ENCODE data around the gene TSHZ2.
"Not testable (repeated sequence)": the region's sequence is repeated elsewhere in the genome, so short reads cannot be mapped to it uniquely, and the experiment has no call there.

The TSHZ2 gene

DNA sequence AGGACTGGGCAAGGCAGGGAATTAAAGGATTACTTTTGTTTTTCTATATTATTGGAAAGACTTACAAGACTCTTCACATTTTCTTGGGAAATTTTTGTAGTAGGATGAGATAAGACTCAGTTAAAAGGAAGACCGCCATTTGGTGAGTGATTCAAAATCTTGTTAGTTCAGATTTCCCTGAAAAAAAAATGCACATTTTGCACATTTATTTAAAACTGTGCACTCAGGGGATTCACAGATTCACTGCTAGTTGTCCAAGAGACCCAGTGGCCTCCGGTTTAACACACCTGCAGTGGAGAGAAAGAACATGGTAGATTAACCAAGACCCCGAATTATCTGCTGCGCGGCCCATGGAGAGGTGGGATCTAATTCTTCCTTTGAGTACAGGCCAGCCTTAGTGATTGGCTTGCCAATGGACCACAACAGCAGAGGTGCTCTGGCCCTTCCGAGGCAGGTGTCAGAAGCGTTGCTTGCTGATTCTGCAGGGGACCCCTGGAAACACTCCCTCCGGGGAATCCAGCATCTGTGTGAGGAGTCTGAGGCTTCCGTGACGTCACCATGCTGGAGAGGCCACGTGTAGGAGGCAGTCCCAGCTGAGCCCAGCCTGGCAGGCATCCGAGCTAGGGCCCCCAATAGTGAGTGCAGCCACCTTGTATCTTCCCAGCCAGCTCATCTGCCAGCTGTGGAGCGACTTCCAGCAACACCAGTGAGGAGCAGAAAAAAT lies 552.6 kb downstream of the TSHZ2 start:
- Histone ChIP-seq H3K27me3 (ENCODE audit: low read depth, low read length) (peaks cover 8% of the 10 kb centered on the region; the same call in 1 of the 2 replicates), H4K20me1 (ENCODE audit: insufficient read depth, low read length) (no peaks in the 10 kb centered on the region), H3K4me1 (ENCODE audit: low read length) (no peaks in the 10 kb centered on the region), H3K79me2 (ENCODE audit: low read length) (no peaks in the 10 kb centered on the region), H3K27ac (ENCODE audit: low read length) (no peak overlapping the region), H3K9me3 (ENCODE audit: insufficient read depth, low read length) (no peaks in the 10 kb centered on the region), H3K36me3 (replicated peaks; ENCODE audit: low read depth, low read length) (no peaks in the 10 kb centered on the region), H3K4me2 (ENCODE audit: low read length) (no peak overlapping the region), H2AFZ (ENCODE audit: low read depth, low read length) (no peak overlapping the region), H3K9ac (ENCODE audit: low read length) (no peak overlapping the region), H3K4me3 (ENCODE audit: low read length) (no peak overlapping the region)
- TF ChIP-seq EZH2phosphoT487 (IDR thresholded peaks at IDR 0.05; ENCODE audit: low read depth): no peak
- TF ChIP-seq, protein P1, sequence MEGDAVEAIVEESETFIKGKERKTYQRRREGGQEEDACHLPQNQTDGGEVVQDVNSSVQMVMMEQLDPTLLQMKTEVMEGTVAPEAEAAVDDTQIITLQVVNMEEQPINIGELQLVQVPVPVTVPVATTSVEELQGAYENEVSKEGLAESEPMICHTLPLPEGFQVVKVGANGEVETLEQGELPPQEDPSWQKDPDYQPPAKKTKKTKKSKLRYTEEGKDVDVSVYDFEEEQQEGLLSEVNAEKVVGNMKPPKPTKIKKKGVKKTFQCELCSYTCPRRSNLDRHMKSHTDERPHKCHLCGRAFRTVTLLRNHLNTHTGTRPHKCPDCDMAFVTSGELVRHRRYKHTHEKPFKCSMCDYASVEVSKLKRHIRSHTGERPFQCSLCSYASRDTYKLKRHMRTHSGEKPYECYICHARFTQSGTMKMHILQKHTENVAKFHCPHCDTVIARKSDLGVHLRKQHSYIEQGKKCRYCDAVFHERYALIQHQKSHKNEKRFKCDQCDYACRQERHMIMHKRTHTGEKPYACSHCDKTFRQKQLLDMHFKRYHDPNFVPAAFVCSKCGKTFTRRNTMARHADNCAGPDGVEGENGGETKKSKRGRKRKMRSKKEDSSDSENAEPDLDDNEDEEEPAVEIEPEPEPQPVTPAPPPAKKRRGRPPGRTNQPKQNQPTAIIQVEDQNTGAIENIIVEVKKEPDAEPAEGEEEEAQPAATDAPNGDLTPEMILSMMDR (IDR thresholded peaks at IDR 0.05; ENCODE audit: low read depth, low read length): no peak

DNA sequence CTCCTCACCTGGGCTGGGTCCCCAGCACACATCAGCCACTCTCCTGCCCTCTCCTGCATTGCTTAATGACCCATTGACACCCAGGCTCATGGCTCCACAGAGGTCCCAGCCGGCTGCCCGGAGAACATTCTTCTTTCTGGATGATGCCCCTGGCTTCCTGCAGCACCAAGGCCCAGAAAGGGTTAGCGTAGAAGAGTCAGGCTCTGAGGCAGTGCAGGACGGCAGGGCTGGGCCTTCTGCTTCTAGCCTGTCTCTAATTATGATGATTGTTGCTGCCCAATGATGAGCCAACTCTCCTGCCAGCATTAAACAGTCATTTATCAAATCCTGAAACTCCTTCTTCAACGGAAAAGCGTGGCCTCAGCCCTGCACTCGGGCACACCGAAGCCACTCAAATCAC lies 555.0 kb downstream of the TSHZ2 start:
- TF ChIP-seq, protein P1 (IDR thresholded peaks at IDR 0.05; ENCODE audit: low read depth, low read length): no peak
- no peak for TF ChIP-seq EZH2phosphoT487 (IDR thresholded peaks at IDR 0.05; ENCODE audit: low read depth)
- peaks cover under 1% of the 10 kb centered on the region; the same call in 1 of the 2 replicates for H3K4me1 ChIP-seq (ENCODE audit: low read length)
- peaks cover 8% of the 10 kb centered on the region; the same call in 1 of the 2 replicates for H3K27me3 ChIP-seq (ENCODE audit: low read depth, low read length)
- H3K9me3 ChIP-seq (ENCODE audit: insufficient read depth, low read length): no peaks in the 10 kb centered on the region
- H3K4me3 ChIP-seq (ENCODE audit: low read length): no peak overlapping the region
- no peaks in the 10 kb centered on the region for H4K20me1 ChIP-seq (ENCODE audit: insufficient read depth, low read length)
- H3K36me3 ChIP-seq (replicated peaks; ENCODE audit: low read depth, low read length): no peaks in the 10 kb centered on the region
- H2AFZ ChIP-seq (ENCODE audit: low read depth, low read length): no peak overlapping the region
- H3K4me2 ChIP-seq (ENCODE audit: low read length): no peak overlapping the region
- no peaks in the 10 kb centered on the region for H3K79me2 ChIP-seq (ENCODE audit: low read length)
- H3K27ac ChIP-seq (ENCODE audit: low read length): no peak overlapping the region
- no peak overlapping the region for H3K9ac ChIP-seq (ENCODE audit: low read length)

- no peak overlapping the region for H3K4me3 ChIP-seq (ENCODE audit: low read length)
- TF ChIP-seq, protein P1 (IDR thresholded peaks at IDR 0.05; ENCODE audit: low read depth, low read length): no peak
- no peak for TF ChIP-seq EZH2phosphoT487 (IDR thresholded peaks at IDR 0.05; ENCODE audit: low read depth)
- no peaks in the 10 kb centered on the region for H4K20me1 ChIP-seq (ENCODE audit: insufficient read depth, low read length)
- H2AFZ ChIP-seq (ENCODE audit: low read depth, low read length): no peak overlapping the region
- H3K9ac ChIP-seq (ENCODE audit: low read length): no peak overlapping the region
- H3K9me3 ChIP-seq (ENCODE audit: insufficient read depth, low read length): no peaks in the 10 kb centered on the region
- H3K4me1 ChIP-seq (ENCODE audit: low read length): peaks cover 13% of the 10 kb centered on the region
- H3K36me3 ChIP-seq (replicated peaks; ENCODE audit: low read depth, low read length): no peaks in the 10 kb centered on the region
- H3K79me2 ChIP-seq (ENCODE audit: low read length): no peaks in the 10 kb centered on the region
- H3K27me3 ChIP-seq (ENCODE audit: low read depth, low read length): peaks cover 1% of the 10 kb centered on the region; the same call in 1 of the 2 replicates
- H3K4me2 ChIP-seq (ENCODE audit: low read length): no peak overlapping the region
- H3K27ac ChIP-seq (ENCODE audit: low read length): no peak overlapping the region
Measured at GRCh38 chr20:53529658-53530057, 557.5 kb downstream of the TSHZ2 start.

- Histone ChIP-seq H3K27ac (ENCODE audit: low read length) (no peak overlapping the region), H4K20me1 (ENCODE audit: insufficient read depth, low read length) (no peaks in the 10 kb centered on the region), H3K4me3 (ENCODE audit: low read length) (no peak overlapping the region)
Measured at GRCh38 chr20:53530440-53530839, 558.3 kb downstream of the TSHZ2 start.

DNA sequence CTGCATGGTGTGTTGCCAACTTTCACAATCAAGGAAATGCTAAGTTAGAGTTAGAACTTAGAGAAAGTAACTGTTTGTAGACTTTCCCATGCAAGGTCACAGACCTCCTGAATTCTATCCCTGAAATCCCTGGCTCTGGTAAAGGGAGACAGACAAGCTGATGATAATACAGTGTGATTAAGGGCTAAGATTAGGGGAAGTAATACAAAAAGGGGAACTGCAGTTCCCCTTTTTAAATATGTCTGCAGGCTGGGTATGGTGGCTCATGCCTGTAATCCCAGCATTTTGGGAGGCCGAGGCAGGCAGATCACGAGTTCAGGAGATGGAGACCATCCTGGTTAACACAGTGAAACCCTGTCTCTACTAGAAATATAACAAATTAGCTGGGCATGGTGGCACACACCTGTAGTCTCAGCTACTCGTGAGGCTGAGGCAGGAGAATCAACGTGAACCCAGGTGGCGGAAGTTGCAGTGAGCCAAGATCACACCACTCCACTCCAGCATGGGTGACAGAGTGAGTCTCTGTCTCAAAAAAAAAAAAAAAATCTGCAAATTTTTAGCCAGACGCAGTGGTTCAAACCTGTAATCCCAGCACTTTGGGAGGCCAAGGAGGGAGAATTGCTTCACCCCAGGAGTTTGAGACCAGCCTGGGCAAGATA lies 560.6 kb downstream of the TSHZ2 start:
- not testable (repeated sequence) for H3K27ac ChIP-seq (ENCODE audit: low read length)

More at GRCh38 chr20:53530440-53530839, 558.3 kb downstream of the TSHZ2 start:
- no peaks in the 10 kb centered on the region for H3K36me3 ChIP-seq (replicated peaks; ENCODE audit: low read depth, low read length)
- no peak overlapping the region for H2AFZ ChIP-seq (ENCODE audit: low read depth, low read length)
- TF ChIP-seq, protein P1 (IDR thresholded peaks at IDR 0.05; ENCODE audit: low read depth, low read length): no peak
- no peak for TF ChIP-seq EZH2phosphoT487 (IDR thresholded peaks at IDR 0.05; ENCODE audit: low read depth)
- no peaks in the 10 kb centered on the region for H3K9me3 ChIP-seq (ENCODE audit: insufficient read depth, low read length)
- no peak overlapping the region for H3K9ac ChIP-seq (ENCODE audit: low read length)
- no peaks in the 10 kb centered on the region for H3K27me3 ChIP-seq (ENCODE audit: low read depth, low read length)
- no peaks in the 10 kb centered on the region for H3K79me2 ChIP-seq (ENCODE audit: low read length)
- H3K4me2 ChIP-seq (ENCODE audit: low read length): no peak overlapping the region
- peaks cover 13% of the 10 kb centered on the region for H3K4me1 ChIP-seq (ENCODE audit: low read length)

More for the DNA sequence above, 560.6 kb downstream of the TSHZ2 start:
- not testable (repeated sequence) for H3K9me3 ChIP-seq (ENCODE audit: insufficient read depth, low read length); H4K20me1 ChIP-seq (ENCODE audit: insufficient read depth, low read length); H3K36me3 ChIP-seq (replicated peaks; ENCODE audit: low read depth, low read length); H3K79me2 ChIP-seq (ENCODE audit: low read length); H3K27me3 ChIP-seq (ENCODE audit: low read depth, low read length)
- H3K4me1 ChIP-seq (ENCODE audit: low read length): peaks cover 13% of the 10 kb centered on the region
- H3K9ac ChIP-seq (ENCODE audit: low read length): peak overlapping the region; percentile 18; the same call in 1 of the 2 replicates
- peak overlapping the region; percentile 26 for H2AFZ ChIP-seq (ENCODE audit: low read depth, low read length)
- peak overlapping the region; percentile 43 for H3K4me2 ChIP-seq (ENCODE audit: low read length)
- peak overlapping the region; percentile 50 for H3K4me3 ChIP-seq (ENCODE audit: low read length)
